SK-N-SH treated with all-trans-retinoic acid at 6 μM for 48 hours (cell line): ENCODE results near the gene PIN1.

Experiments used
- ATAC-seq: fragments of 200-7000 bp; cut with Tn5 transposase; 3 replicates; pipeline ENCODE4 v1.9.1; 2020; ENCODE audit warnings: mild to moderate bottlenecking, moderate library complexity
- BACH2 ChIP-seq: fragments of 250-450 bp; sonication (Bioruptor Pico); IDR thresholded peaks from 2 replicates; pipeline ENCODE4 v1.9.0; 2021; ENCODE audit warnings: mild to moderate bottlenecking, borderline replicate concordance
- CSDC2 ChIP-seq: fragments of 250-450 bp; sonication (Bioruptor Pico); IDR thresholded peaks from 2 replicates; pipeline ENCODE4 v1.5.0; 2020; ENCODE audit warnings: mild to moderate bottlenecking, moderate library complexity
- CSRNP3 ChIP-seq: fragments of 250-450 bp; sonication (Bioruptor Pico); IDR thresholded peaks from 2 replicates; pipeline ENCODE4 v1.5.1; 2021; ENCODE audit warnings: mild to moderate bottlenecking, moderate library complexity
- ESRRG ChIP-seq: fragments of 250-450 bp; sonication (Bioruptor Pico); IDR thresholded peaks from 2 replicates; pipeline ENCODE4 v1.6.1; 2021; ENCODE audit warnings: mild to moderate bottlenecking
- GLIS3 ChIP-seq: fragments of 250-450 bp; sonication (Bioruptor Pico); IDR thresholded peaks from 2 replicates; pipeline ENCODE4 v1.5.0; 2020; ENCODE audit warnings: mild to moderate bottlenecking, moderate library complexity
- ISL1 ChIP-seq: fragments of 250-450 bp; sonication (Bioruptor Pico); IDR thresholded peaks from 2 replicates; pipeline ENCODE4 v2.1.2; 2022; ENCODE audit warnings: mild to moderate bottlenecking, moderate library complexity
- OSR1 ChIP-seq: fragments of 250-450 bp; sonication (Bioruptor Pico); IDR thresholded peaks from 2 replicates; pipeline ENCODE4 v1.8.0; 2022; ENCODE audit warnings: moderate library complexity, mild to moderate bottlenecking, inconsistent platforms
- PATZ1 ChIP-seq: fragments of 250-450 bp; sonication (Bioruptor Pico); IDR thresholded peaks from 2 replicates; pipeline ENCODE4 v1.8.0; 2020; ENCODE audit warnings: mild to moderate bottlenecking, moderate library complexity, borderline replicate concordance
- POU6F1 ChIP-seq: fragments of 250-450 bp; sonication (Bioruptor Pico); IDR thresholded peaks from 2 replicates; pipeline ENCODE4 v1.8.0; 2021; ENCODE audit warnings: low read depth, mild to moderate bottlenecking, moderate library complexity, borderline replicate concordance
- PPARA ChIP-seq: fragments of 250-450 bp; sonication (Bioruptor Pico); IDR thresholded peaks from 2 replicates; pipeline ENCODE4 v1.5.0; 2020; ENCODE audit warnings: mild to moderate bottlenecking, borderline replicate concordance
- RARB ChIP-seq: fragments of 250-450 bp; sonication (Bioruptor Pico); IDR thresholded peaks from 2 replicates; pipeline ENCODE4 v1.8.0; 2021; ENCODE audit warnings: mild to moderate bottlenecking, moderate library complexity
- SNAI2 ChIP-seq: fragments of 250-450 bp; sonication (Bioruptor Pico); IDR thresholded peaks from 2 replicates; pipeline ENCODE4 v1.5.0; 2020; ENCODE audit warnings: mild to moderate bottlenecking, moderate library complexity
- TCF4 ChIP-seq: fragments of 250-450 bp; sonication (Bioruptor Pico); IDR thresholded peaks from 2 replicates; pipeline ENCODE4 v1.8.0; 2021; ENCODE audit warnings: mild to moderate bottlenecking, moderate library complexity, borderline replicate concordance
- TSHZ2 ChIP-seq: fragments of 250-450 bp; sonication (Bioruptor Pico); IDR thresholded peaks from 2 replicates; pipeline ENCODE4 v1.5.0; 2020; ENCODE audit warnings: mild to moderate bottlenecking, moderate library complexity
- ZFP3 ChIP-seq: fragments of 250-450 bp; sonication (Bioruptor Pico); IDR thresholded peaks from 2 replicates; pipeline ENCODE4 v1.5.0; 2020; ENCODE audit warnings: mild to moderate bottlenecking, moderate library complexity
- ZFP30 ChIP-seq: fragments of 450-650 bp; formaldehyde crosslinking; IDR thresholded peaks from 2 replicates; pipeline ENCODE4 v1.5.0; 2022; ENCODE audit warnings: mild to moderate bottlenecking, moderate library complexity
- ZNF565 ChIP-seq: fragments of 450-650 bp; formaldehyde crosslinking; conservative IDR thresholded peaks from 2 replicates; pipeline ENCODE4 v1.5.0; 2020; ENCODE audit warnings: low read depth, mild to moderate bottlenecking, moderate library complexity
- ZNF8 ChIP-seq: fragments of 450-650 bp; formaldehyde crosslinking; IDR thresholded peaks from 2 replicates; pipeline ENCODE4 v1.5.0; 2020; ENCODE audit warnings: mild to moderate bottlenecking, moderate library complexity

Gene PIN1

DNA sequence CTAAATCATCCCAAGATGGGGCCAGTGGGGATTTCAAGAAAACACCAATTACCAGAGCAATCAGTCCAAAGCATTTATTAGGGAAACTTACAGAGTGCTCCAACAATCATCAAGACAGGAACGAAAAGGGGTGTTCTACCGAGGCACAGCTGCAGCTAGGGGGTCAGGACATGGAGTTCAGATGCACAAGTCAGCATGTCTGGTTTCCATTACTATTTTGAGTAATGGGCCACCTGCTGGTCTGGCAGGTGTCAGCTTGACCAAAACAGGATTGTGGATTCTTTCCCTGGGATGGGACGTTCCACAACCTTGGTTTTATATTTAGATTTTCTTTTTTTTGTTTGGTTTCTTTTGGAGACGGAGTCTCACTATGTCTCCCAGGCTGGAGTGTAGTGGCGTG, 11.3 kb upstream of the PIN1 start:
- ATAC-seq = no peak

GRCh38 chr19:9827289-9828238, 7.6 kb upstream of the PIN1 start, which contains the start of gene UBL5:
Gene UBL5, plus strand, starts transcription at chr19:9827918. Its CDS starts 420 bp downstream, at chr19:9828338.
- TF ChIP-seq TCF4 (CRISPR knock-in tag) (no peak), ZNF8 (CRISPR knock-in tag) (no peak), RARB (no peak), ZFP3 (CRISPR knock-in tag) (no peak), CSRNP3 (CRISPR knock-in tag) (no peak), POU6F1 (CRISPR knock-in tag) (no peak), OSR1 (CRISPR knock-in tag) (no peak), ZNF565 (CRISPR knock-in tag) (no peak), TSHZ2 (CRISPR knock-in tag) (no peak), SNAI2 (CRISPR knock-in tag) (no peak), GLIS3 (no peak), BACH2 (CRISPR knock-in tag) (no peak)
- ATAC-seq = peak; percentile 99

More for the DNA sequence above, 11.3 kb upstream of the PIN1 start:
- TF ChIP-seq SNAI2 (CRISPR knock-in tag) = no peak
- TF ChIP-seq CSRNP3 (CRISPR knock-in tag) = no peak
- no peak for TF ChIP-seq ISL1
- no peak for TF ChIP-seq ZFP30 (CRISPR knock-in tag)
- TF ChIP-seq ZNF8 (CRISPR knock-in tag) = no peak
- TF ChIP-seq ZFP3 (CRISPR knock-in tag) = no peak

- TF ChIP-seq ESRRG = no peak
- TF ChIP-seq ZNF8 (CRISPR knock-in tag) = no peak
- TF ChIP-seq PATZ1 (CRISPR knock-in tag) = no peak
- TF ChIP-seq RARB = no peak
- TF ChIP-seq PPARA = no peak
- no peak for TF ChIP-seq CSDC2 (CRISPR knock-in tag)
- TF ChIP-seq OSR1 (CRISPR knock-in tag) = no peak
- no peak for TF ChIP-seq BACH2 (CRISPR knock-in tag)
- TF ChIP-seq, all 23 proteins: peak for 0
- no peak; the same call in 2 of the 3 replicates for ATAC-seq
Observed at GRCh38 chr19:9828551-9829063, 6.5 kb upstream of the PIN1 start.
